ENCODE data around the gene TPP1. TPM values are rescaled to one million over a fixed set of nuclear protein-coding genes. Genes with fewer than 3 reads are reported as not detected.

The TPP1 gene
- total and polyA plus RNA-seq, 2 experiments from 2014 or later: 68.4 to 185 TPM

DNA sequence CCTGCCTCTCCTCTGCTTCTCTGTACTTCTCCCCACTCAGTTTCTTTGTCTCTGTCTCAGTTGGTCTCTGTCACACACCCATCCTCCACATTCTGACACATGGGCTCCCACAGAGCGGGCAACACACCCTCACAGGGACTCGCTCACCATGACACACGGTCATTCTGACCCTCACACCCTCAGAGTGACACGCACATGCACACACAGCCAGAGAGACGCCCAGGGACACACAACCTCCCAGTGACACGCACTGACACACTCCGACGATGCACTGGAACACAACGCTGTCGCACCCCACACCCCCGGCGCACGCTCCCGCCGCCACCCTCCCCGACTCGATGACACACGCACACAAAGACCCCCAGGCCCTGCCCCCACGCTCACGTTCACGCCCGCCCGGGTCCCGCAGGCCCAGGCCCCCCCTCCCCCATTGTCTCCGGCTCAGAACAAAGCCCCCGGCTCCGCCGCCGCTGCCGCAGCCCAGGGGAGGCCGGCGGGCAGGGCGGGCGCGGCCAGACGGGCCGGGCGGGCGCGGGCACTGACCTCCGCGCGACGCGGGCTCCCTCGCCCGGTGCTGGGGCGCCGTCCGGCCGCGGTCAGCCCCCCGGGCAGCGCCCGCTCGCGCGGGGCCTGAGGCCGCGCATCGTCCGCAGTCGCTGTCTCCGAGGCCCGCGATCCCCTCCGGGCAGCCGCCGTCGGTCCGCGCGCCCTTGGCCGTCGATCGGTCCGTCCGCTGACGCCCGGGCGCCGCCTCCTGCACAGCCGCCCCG, 36.0 kb upstream of the TPP1 start:
- TF ChIP-seq, protein P1, sequence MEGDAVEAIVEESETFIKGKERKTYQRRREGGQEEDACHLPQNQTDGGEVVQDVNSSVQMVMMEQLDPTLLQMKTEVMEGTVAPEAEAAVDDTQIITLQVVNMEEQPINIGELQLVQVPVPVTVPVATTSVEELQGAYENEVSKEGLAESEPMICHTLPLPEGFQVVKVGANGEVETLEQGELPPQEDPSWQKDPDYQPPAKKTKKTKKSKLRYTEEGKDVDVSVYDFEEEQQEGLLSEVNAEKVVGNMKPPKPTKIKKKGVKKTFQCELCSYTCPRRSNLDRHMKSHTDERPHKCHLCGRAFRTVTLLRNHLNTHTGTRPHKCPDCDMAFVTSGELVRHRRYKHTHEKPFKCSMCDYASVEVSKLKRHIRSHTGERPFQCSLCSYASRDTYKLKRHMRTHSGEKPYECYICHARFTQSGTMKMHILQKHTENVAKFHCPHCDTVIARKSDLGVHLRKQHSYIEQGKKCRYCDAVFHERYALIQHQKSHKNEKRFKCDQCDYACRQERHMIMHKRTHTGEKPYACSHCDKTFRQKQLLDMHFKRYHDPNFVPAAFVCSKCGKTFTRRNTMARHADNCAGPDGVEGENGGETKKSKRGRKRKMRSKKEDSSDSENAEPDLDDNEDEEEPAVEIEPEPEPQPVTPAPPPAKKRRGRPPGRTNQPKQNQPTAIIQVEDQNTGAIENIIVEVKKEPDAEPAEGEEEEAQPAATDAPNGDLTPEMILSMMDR (IDR thresholded peaks at IDR 0.05; ENCODE audit: poor library complexity): no peak
- TF ChIP-seq EZH2 (IDR thresholded peaks at IDR 0.05; ENCODE audit: borderline replicate concordance) (no peak), EZH2phosphoT487 (IDR thresholded peaks at IDR 0.05; ENCODE audit: low read depth, severe bottlenecking, unreplicated experiment) (no peak)
- 5% methylated on average over 21 of the region's 84 CpGs for WGBS (ENCODE audit: low lambda C conversion rate, missing lambda C conversion rate)
- H3K4me2 ChIP-seq: peak overlapping the region; percentile 86
- no peak overlapping the region for H2AFZ ChIP-seq
- H3K27me3 ChIP-seq: peaks cover 23% of the 10 kb centered on the region
- peaks cover 48% of the 10 kb centered on the region for H3K79me2 ChIP-seq
- no peaks in the 10 kb centered on the region for H3K9me2 ChIP-seq (replicated peaks; ENCODE audit: insufficient read depth)
- H3K4me3 ChIP-seq: peak overlapping the region; percentile 61
- no peaks in the 10 kb centered on the region for H3K36me3 ChIP-seq (replicated peaks; ENCODE audit: insufficient read depth, low read depth)
- peak overlapping the region; percentile 72 for H3K27ac ChIP-seq
- H3K9me3 ChIP-seq (ENCODE audit: low read depth): no peaks in the 10 kb centered on the region
- peaks cover 10% of the 10 kb centered on the region for H4K20me1 ChIP-seq (ENCODE audit: insufficient read depth, poor library complexity, severe bottlenecking)
- H3K4me1 ChIP-seq (ENCODE audit: insufficient read depth): peaks cover 5% of the 10 kb centered on the region
- DNase-seq (ENCODE audit: low spot score): peak; percentile 55

- DNase-seq (ENCODE audit: low spot score): no peak
- TF ChIP-seq EZH2 (IDR thresholded peaks at IDR 0.05; ENCODE audit: borderline replicate concordance) (no peak), EZH2phosphoT487 (IDR thresholded peaks at IDR 0.05; ENCODE audit: low read depth, severe bottlenecking, unreplicated experiment) (no peak)
- TF ChIP-seq, protein P1 (IDR thresholded peaks at IDR 0.05; ENCODE audit: poor library complexity): no peak
- peak overlapping the region; percentile 86 for H3K4me2 ChIP-seq
- H3K27ac ChIP-seq: peak overlapping the region; percentile 72
- H3K79me2 ChIP-seq: peaks cover 55% of the 10 kb centered on the region
- peaks cover 21% of the 10 kb centered on the region for H3K27me3 ChIP-seq
- H3K36me3 ChIP-seq (replicated peaks; ENCODE audit: insufficient read depth, low read depth): no peaks in the 10 kb centered on the region
- H3K9me2 ChIP-seq (replicated peaks; ENCODE audit: insufficient read depth): no peaks in the 10 kb centered on the region
- no peak overlapping the region for H2AFZ ChIP-seq
- 41% methylated on average over 9 of the region's 9 CpGs for WGBS (ENCODE audit: low lambda C conversion rate, missing lambda C conversion rate)
- peaks cover 5% of the 10 kb centered on the region for H3K4me1 ChIP-seq (ENCODE audit: insufficient read depth)
- H4K20me1 ChIP-seq (ENCODE audit: insufficient read depth, poor library complexity, severe bottlenecking): peaks cover 10% of the 10 kb centered on the region
- H3K9me3 ChIP-seq (ENCODE audit: low read depth): no peaks in the 10 kb centered on the region
- H3K4me3 ChIP-seq: no peak overlapping the region
Measured at GRCh38 chr11:6654281-6655019, 35.2 kb upstream of the TPP1 start.

GRCh38 chr11:6653656-6654055, 34.4 kb upstream of the TPP1 start:
- DNase-seq (ENCODE audit: low spot score): no peak
- Histone ChIP-seq H3K27ac (no peak overlapping the region), H3K9me2 (replicated peaks; ENCODE audit: insufficient read depth) (no peaks in the 10 kb centered on the region), H3K27me3 (peaks cover 20% of the 10 kb centered on the region), H3K4me1 (ENCODE audit: insufficient read depth) (peaks cover 5% of the 10 kb centered on the region), H3K36me3 (replicated peaks; ENCODE audit: insufficient read depth, low read depth) (no peaks in the 10 kb centered on the region), H3K4me3 (no peak overlapping the region), H4K20me1 (ENCODE audit: insufficient read depth, poor library complexity, severe bottlenecking) (peaks cover 10% of the 10 kb centered on the region), H3K4me2 (peak overlapping the region; percentile 86), H3K79me2 (peaks cover 61% of the 10 kb centered on the region), H2AFZ (no peak overlapping the region), H3K9me3 (ENCODE audit: low read depth) (no peaks in the 10 kb centered on the region)
- 95% methylated on average over 2 of the region's 2 CpGs for WGBS (ENCODE audit: low lambda C conversion rate, missing lambda C conversion rate)
- TF ChIP-seq, protein P1 (IDR thresholded peaks at IDR 0.05; ENCODE audit: poor library complexity): no peak
- TF ChIP-seq EZH2phosphoT487 (IDR thresholded peaks at IDR 0.05; ENCODE audit: low read depth, severe bottlenecking, unreplicated experiment) (no peak), EZH2 (IDR thresholded peaks at IDR 0.05; ENCODE audit: borderline replicate concordance) (no peak)
